ENCODE data around the gene DR1. TPM values are rescaled to one million over a fixed set of nuclear protein-coding genes. Genes with fewer than 3 reads are reported as not detected.

The DR1 gene
- total RNA-seq, 4 donors from 2014 or later = 22.1 to 44.9 (median 37.8) TPM

DNA sequence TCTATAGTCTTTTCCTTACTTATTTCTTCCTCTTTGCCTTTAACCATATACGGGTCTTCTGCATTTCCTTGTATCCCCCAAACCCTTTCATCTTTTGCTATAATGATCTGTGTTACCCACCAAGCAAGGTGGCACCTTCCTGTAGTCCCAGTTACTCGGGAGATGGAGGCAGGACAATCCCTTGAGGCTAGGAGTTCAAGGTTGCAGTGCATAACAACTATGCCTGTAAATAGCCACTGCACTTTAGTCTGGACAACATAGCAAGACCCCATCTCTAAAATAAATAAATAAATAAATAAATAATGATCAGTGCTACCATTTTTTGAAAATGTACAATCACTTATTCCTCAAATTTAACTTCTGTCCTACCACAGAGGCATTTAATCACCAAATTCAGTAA, 11.5 kb downstream of the DR1 start:
- H3K4me1 ChIP-seq = peaks cover 0 to 66% (median 9%) of the 10 kb centered on the region in 3 donors
- intact Hi-C loops (cut with DNase I) = no loop called here

DNA sequence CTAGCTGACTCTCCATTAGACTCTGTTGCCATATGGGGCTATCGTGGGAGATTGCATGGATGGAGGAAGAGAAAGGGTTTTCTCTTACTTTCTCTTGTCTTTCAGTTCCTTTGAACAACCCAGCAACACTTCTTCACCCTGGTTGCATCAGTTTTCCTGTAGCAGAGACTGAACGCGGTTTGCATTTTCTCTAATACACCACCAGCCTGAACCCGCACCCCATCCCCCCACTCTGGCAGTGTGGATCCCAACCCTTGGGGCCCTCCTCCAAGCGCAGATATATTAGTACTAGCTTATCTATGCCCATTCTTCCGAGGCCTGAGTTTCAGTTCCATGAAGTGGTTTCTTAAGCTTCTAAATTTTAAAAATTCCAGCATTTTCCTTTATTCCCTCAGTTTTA, 12.6 kb downstream of the DR1 start:
- Histone ChIP-seq H3K4me1 (peaks cover 0 to 56% (median 5%) of the 10 kb centered on the region in 3 donors), H3K4me3 (no peak overlapping the region), H3K27ac (no peak overlapping the region), H3K36me3 (peaks cover 0 to 86% (median 8%) of the 10 kb centered on the region in 3 donors), H3K9me3 (no peaks in the 10 kb centered on the region), H3K27me3 (no peaks in the 10 kb centered on the region)
- intact Hi-C loops (cut with DNase I) = no loop called here
- 87 to 88% methylated on average over 6 of the region's 6 CpGs for whole genome bisulfite sequencing, 2 donors
- DNase-seq = no peak
- TF ChIP-seq, protein P1, sequence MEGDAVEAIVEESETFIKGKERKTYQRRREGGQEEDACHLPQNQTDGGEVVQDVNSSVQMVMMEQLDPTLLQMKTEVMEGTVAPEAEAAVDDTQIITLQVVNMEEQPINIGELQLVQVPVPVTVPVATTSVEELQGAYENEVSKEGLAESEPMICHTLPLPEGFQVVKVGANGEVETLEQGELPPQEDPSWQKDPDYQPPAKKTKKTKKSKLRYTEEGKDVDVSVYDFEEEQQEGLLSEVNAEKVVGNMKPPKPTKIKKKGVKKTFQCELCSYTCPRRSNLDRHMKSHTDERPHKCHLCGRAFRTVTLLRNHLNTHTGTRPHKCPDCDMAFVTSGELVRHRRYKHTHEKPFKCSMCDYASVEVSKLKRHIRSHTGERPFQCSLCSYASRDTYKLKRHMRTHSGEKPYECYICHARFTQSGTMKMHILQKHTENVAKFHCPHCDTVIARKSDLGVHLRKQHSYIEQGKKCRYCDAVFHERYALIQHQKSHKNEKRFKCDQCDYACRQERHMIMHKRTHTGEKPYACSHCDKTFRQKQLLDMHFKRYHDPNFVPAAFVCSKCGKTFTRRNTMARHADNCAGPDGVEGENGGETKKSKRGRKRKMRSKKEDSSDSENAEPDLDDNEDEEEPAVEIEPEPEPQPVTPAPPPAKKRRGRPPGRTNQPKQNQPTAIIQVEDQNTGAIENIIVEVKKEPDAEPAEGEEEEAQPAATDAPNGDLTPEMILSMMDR (IDR thresholded peaks at IDR 0.05) = no peak
- TF ChIP-seq POLR2A (IDR thresholded peaks at IDR 0.05) = no peak

More for the DNA sequence above, 11.5 kb downstream of the DR1 start:
- 88 to 97% methylated on average over 2 of the region's 2 CpGs for WGBS, 2 donors
- no peak overlapping the region for H3K4me3 ChIP-seq
- H3K9me3 ChIP-seq = no peaks in the 10 kb centered on the region
- H3K27me3 ChIP-seq = no peaks in the 10 kb centered on the region
- peaks cover 0 to 81% (median 8%) of the 10 kb centered on the region in 3 donors for H3K36me3 ChIP-seq
- no peak for DNase-seq
- no peak for TF ChIP-seq POLR2A (IDR thresholded peaks at IDR 0.05)
- TF ChIP-seq, protein P1 (IDR thresholded peaks at IDR 0.05) = no peak
- H3K27ac ChIP-seq = no peak overlapping the region

DNA sequence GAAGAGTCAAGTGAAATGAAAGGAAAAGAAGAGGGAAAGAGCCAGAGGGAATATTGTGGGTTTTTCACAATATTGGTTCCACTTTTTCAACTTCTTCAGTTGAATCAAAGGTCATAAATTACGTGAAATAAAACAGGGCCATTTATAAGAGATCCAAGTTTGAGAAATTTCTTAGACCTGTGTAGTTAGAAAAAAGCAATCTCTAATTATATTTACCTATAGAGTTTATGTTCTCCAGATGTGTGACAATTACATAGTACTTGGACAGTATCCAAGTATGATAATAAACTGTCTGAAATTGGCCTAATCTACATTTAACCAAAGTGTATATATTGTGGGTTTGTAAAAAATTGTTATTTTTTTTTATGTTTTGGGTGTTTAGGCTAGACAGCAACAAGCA, 14.4 kb downstream of the DR1 start:
- no peaks in the 10 kb centered on the region for H3K27me3 ChIP-seq
- intact Hi-C loops (cut with DNase I) = no loop called here
- no peak overlapping the region for H3K27ac ChIP-seq
- WGBS, 2 donors = 84 to 92% methylated on average over 1 of the region's 1 CpG
- peaks cover 0 to 86% (median 8%) of the 10 kb centered on the region in 3 donors for H3K36me3 ChIP-seq
- H3K9me3 ChIP-seq = no peaks in the 10 kb centered on the region
- no peak for DNase-seq
- TF ChIP-seq POLR2A (IDR thresholded peaks at IDR 0.05) = no peak
- TF ChIP-seq, protein P1 (IDR thresholded peaks at IDR 0.05) = no peak
- peaks cover 0 to 46% (median 5%) of the 10 kb centered on the region in 3 donors for H3K4me1 ChIP-seq
- no peak overlapping the region for H3K4me3 ChIP-seq

DNA sequence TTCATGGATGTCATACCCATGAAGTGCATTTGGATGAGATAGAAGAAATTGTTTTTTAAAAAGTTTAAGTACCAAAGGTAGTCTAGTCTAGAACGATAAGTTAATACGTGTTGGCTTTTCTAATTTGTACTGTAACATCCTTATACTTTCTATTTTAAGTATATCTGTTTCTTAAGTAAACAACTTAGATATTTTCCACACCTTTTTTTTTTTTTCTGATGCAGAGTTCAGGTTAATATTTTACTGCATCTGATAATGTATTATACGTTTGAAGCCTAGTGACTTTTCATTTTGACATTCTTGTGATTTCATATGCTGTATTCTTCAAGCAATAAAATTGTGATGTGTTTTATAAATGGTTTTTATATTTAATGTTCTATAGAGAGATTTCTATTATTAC, 16.5 kb downstream of the DR1 start:
- no peak overlapping the region for H3K27ac ChIP-seq
- intact Hi-C loops (cut with DNase I) = no loop called here
- 86 to 92% methylated on average over 3 of the region's 3 CpGs for WGBS, 2 donors

DNA sequence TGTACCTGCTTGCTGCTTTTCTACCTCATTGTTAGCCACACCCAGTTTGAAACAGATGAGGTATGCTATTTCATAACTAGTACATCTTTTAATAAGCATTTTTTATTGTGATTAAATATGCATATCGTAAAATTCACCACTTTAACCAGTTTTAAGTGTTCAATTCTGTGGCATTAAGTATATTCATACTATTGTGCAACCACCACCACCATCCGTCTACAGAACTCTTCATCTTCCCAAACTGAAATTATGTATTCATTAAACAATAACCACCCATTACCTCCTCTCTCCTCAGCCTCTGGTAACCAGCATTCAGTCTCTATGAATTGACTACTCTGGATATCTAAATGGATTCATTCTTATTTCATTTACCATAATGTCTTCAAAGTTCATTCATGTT, 20.1 kb downstream of the DR1 start:
- Histone ChIP-seq H3K36me3 (peaks cover 0 to 59% (median 3%) of the 10 kb centered on the region in 3 donors), H3K9me3 (no peaks in the 10 kb centered on the region)
- no peak for TF ChIP-seq POLR2A (IDR thresholded peaks at IDR 0.05)
- TF ChIP-seq, protein P1 (IDR thresholded peaks at IDR 0.05) = no peak

More for the DNA sequence above, 16.5 kb downstream of the DR1 start:
- no peak overlapping the region for H3K4me3 ChIP-seq
- DNase-seq = no peak
- H3K4me1 ChIP-seq = peaks cover 0 to 34% (median 5%) of the 10 kb centered on the region in 3 donors
- peaks cover 3 to 86% (median 8%) of the 10 kb centered on the region in 3 donors for H3K36me3 ChIP-seq
- H3K9me3 ChIP-seq = no peaks in the 10 kb centered on the region
- TF ChIP-seq, protein P1 (IDR thresholded peaks at IDR 0.05) = no peak
- no peak for TF ChIP-seq POLR2A (IDR thresholded peaks at IDR 0.05)
- H3K27me3 ChIP-seq = no peaks in the 10 kb centered on the region

More for the DNA sequence above, 20.1 kb downstream of the DR1 start:
- intact Hi-C loops (cut with DNase I) = no loop called here
- peaks cover 0 to under 1% (median 0%) of the 10 kb centered on the region in 3 donors for H3K4me1 ChIP-seq
- no peak overlapping the region for H3K4me3 ChIP-seq
- no peaks in the 10 kb centered on the region for H3K27me3 ChIP-seq
- 87 to 95% methylated on average over 2 of the region's 2 CpGs for whole genome bisulfite sequencing, 2 donors
- DNase-seq = no peak
- H3K27ac ChIP-seq = no peak overlapping the region

Measured in esophagus squamous epithelium (tissue), 5 donors.